H1 (cell line): ENCODE measurements around the gene HTR5A. TPM values are rescaled to one million over a fixed set of nuclear protein-coding genes. Genes with fewer than 3 reads are reported as not detected.

ENCODE experiments used
- CTCF ChIA-PET: fragments of 300-600 bp; sonication (Branson Sonifier 250); formaldehyde crosslinking; loops from one replicate; lab custom pipeline; 2021; ENCODE audit not compliant: partially characterized antibody; lab: Charles Lee
- POLR2A ChIA-PET: fragments of 300-600 bp; sonication (Branson Sonifier 250); formaldehyde crosslinking; loops from one replicate; lab custom pipeline; 2021; ENCODE audit warnings: inconsistent platforms; ENCODE audit not compliant: partially characterized antibody; lab: Charles Lee
- DNase-seq, 2 experiments: peaks; one replicate each; pipeline versions ENCODE4 v3.0.0 to v3.0.0-alpha.2; 2010 to 2022; ENCODE audit warnings: low spot score in 2 of 2, low read depth in 1 of 2, mixed read lengths in 1 of 2
- FAIRE-seq: peaks from 2 replicates; lab custom pipeline; 2011; peaks lifted over from hg19 to GRCh38; lab: Jason Lieb, UNC
- H2AFZ ChIP-seq: 2 replicates; pipeline ENCODE4 v1.8.1; 2012; ENCODE audit warnings: low read length, inconsistent platforms
- H2AK5ac ChIP-seq: 2 replicates; pipeline ENCODE4 v1.6.1; 2013; ENCODE audit warnings: low read depth, low read length
- H2BK120ac ChIP-seq: replicated peaks from 2 replicates; pipeline ENCODE3; 2013; ENCODE audit warnings: low read depth, low read length, inconsistent platforms
- H2BK12ac ChIP-seq: 2 replicates; pipeline ENCODE4 v1.6.1; 2013; ENCODE audit warnings: low read depth, low read length
- H2BK15ac ChIP-seq: 2 replicates; pipeline ENCODE4 v1.6.1; 2013; ENCODE audit warnings: low read length
- H2BK20ac ChIP-seq: 2 replicates; pipeline ENCODE4 v1.6.1; 2013; ENCODE audit warnings: low read length
- H2BK5ac ChIP-seq: 2 replicates; pipeline ENCODE4 v1.6.1; 2013; ENCODE audit warnings: low read depth, low read length
- H3K14ac ChIP-seq: 2 replicates; pipeline ENCODE4 v1.6.1; 2013; ENCODE audit warnings: inconsistent platforms; ENCODE audit not compliant: insufficient read length
- H3K18ac ChIP-seq: 2 replicates; pipeline ENCODE4 v1.6.1; 2013; ENCODE audit warnings: low read length; ENCODE audit errors: extremely low read depth
- H3K23ac ChIP-seq: 2 replicates; pipeline ENCODE4 v1.6.1; 2013; ENCODE audit warnings: inconsistent platforms; ENCODE audit not compliant: insufficient read length
- H3K23me2 ChIP-seq: 2 replicates; pipeline ENCODE4 v1.6.1; 2013; ENCODE audit warnings: low read depth, low read length
- H3K27ac ChIP-seq: 2 replicates; pipeline ENCODE4 v1.6.1; 2011; ENCODE audit warnings: low read depth, low read length, inconsistent platforms
- H3K27me3 ChIP-seq, 4 experiments: replicated peaks in 1 of 4; 1 replicate in 1 of 4; 2 replicates in 3 of 4; pipeline versions ENCODE4 v1.6.1 to v1.8.1; 2011 to 2013; ENCODE audit warnings: low read length in 3 of 4, mild to moderate bottlenecking in 3 of 4, inconsistent platforms in 2 of 4, mixed read lengths in 2 of 4, moderate library complexity in 1 of 4; ENCODE audit not compliant: control insufficient read depth in 3 of 4, insufficient read depth in 3 of 4; ENCODE audit errors: extremely low read depth in 1 of 4
- H3K36me3 ChIP-seq, 4 experiments: 2 replicates each; pipeline versions ENCODE4 v1.6.1 to v1.8.1; 2011 to 2013; ENCODE audit warnings: mild to moderate bottlenecking in 4 of 4, low read length in 3 of 4, moderate library complexity in 2 of 4, control low read depth in 1 of 4, inconsistent platforms in 1 of 4; ENCODE audit not compliant: insufficient read depth in 4 of 4, control insufficient read depth in 2 of 4
- H3K4ac ChIP-seq: replicated peaks from 2 replicates; pipeline ENCODE3; 2013; ENCODE audit warnings: low read length, low read depth, mixed read lengths, inconsistent platforms; ENCODE audit not compliant: insufficient read length
- H3K4me1 ChIP-seq, 4 experiments: replicated peaks in 1 of 4; 1 replicate in 1 of 4; 2 replicates in 3 of 4; pipeline versions ENCODE4 v1.6.1 to v1.8.1; 2011 to 2013; ENCODE audit warnings: low read length in 3 of 4, inconsistent platforms in 2 of 4, mixed read lengths in 1 of 4; ENCODE audit not compliant: insufficient read depth in 4 of 4, control insufficient read depth in 3 of 4
- H3K4me2 ChIP-seq, 2 experiments: 2 replicates each; pipeline versions ENCODE4 v1.6.1 to v1.8.1; 2011 to 2013; ENCODE audit warnings: low read depth in 2 of 2, low read length in 2 of 2, control low read depth in 1 of 2, inconsistent platforms in 1 of 2, mild to moderate bottlenecking in 1 of 2; ENCODE audit not compliant: insufficient read depth in 1 of 2
- H3K4me3 ChIP-seq, 4 experiments: fragments of 200-600, 300-600 bp in 1 of 4; sonication (generic), shearing (Covaris generic), sonication (Bioruptor Twin) in 1 of 4; 2 replicates each; pipeline versions ENCODE4 v1.5.1 to v1.8.1; 2011 to 2016; ENCODE audit warnings: low read length in 4 of 4, low read depth in 3 of 4, control low read depth in 2 of 4, inconsistent platforms in 2 of 4, mild to moderate bottlenecking in 2 of 4, mixed read lengths in 1 of 4, moderate library complexity in 1 of 4; ENCODE audit not compliant: insufficient read depth in 2 of 4; ENCODE audit errors: extremely low read depth in 1 of 4
- H3K56ac ChIP-seq: replicated peaks from 2 replicates; pipeline ENCODE3; 2013; ENCODE audit warnings: low read depth, mild to moderate bottlenecking, mixed read lengths, low read length, inconsistent platforms; ENCODE audit not compliant: insufficient read length
- H3K79me1 ChIP-seq: 2 replicates; pipeline ENCODE4 v1.6.1; 2013; ENCODE audit warnings: low read depth, low read length, control low read depth
- H3K79me2 ChIP-seq, 2 experiments: 2 replicates each; pipeline versions ENCODE4 v1.6.1 to v1.8.1; 2012 to 2013; ENCODE audit warnings: low read length in 2 of 2, mild to moderate bottlenecking in 2 of 2, inconsistent platforms in 1 of 2; ENCODE audit not compliant: insufficient read depth in 2 of 2, control insufficient read depth in 1 of 2
- H3K9ac ChIP-seq, 4 experiments: replicated peaks in 1 of 4; 1 replicate in 1 of 4; 2 replicates in 3 of 4; pipeline versions ENCODE4 v1.6.1 to v1.8.1; 2011 to 2013; ENCODE audit warnings: low read depth in 3 of 4, low read length in 3 of 4, control low read depth in 2 of 4, mild to moderate bottlenecking in 2 of 4, moderate library complexity in 2 of 4, inconsistent platforms in 1 of 4; ENCODE audit errors: extremely low read depth in 1 of 4
- H3K9me3 ChIP-seq, 2 experiments: 2 replicates each; pipeline versions ENCODE4 v1.6.1 to v1.8.1; 2012 to 2013; ENCODE audit warnings: mild to moderate bottlenecking in 2 of 2, moderate library complexity in 2 of 2, control low read depth in 1 of 2, inconsistent platforms in 1 of 2, low read depth in 1 of 2, low read length in 1 of 2, mixed read lengths in 1 of 2; ENCODE audit not compliant: insufficient read depth in 2 of 2
- H4K20me1 ChIP-seq, 2 experiments: replicated peaks in 1 of 2; 2 replicates each; pipeline versions ENCODE3 to v1.8.1; 2011 to 2013; ENCODE audit warnings: inconsistent platforms in 2 of 2, low read length in 2 of 2, mild to moderate bottlenecking in 1 of 2; ENCODE audit not compliant: insufficient read depth in 2 of 2, control insufficient read depth in 1 of 2
- H4K5ac ChIP-seq: 2 replicates; pipeline ENCODE4 v1.6.1; 2013; ENCODE audit warnings: low read length, low read depth, mixed read lengths, inconsistent platforms; ENCODE audit not compliant: insufficient read length
- H4K8ac ChIP-seq: 2 replicates; pipeline ENCODE4 v1.8.0; 2013; ENCODE audit warnings: mild to moderate bottlenecking, moderate library complexity, low read length, inconsistent platforms; ENCODE audit not compliant: insufficient read depth; ENCODE audit errors: extremely low read depth
- H4K91ac ChIP-seq: replicated peaks from 2 replicates; pipeline ENCODE3; 2013; ENCODE audit warnings: low read length, mixed read lengths, inconsistent platforms; ENCODE audit not compliant: insufficient read length
- ATF2 ChIP-seq: IDR thresholded peaks from 2 replicates; pipeline ENCODE4 v1.6.1; 2012; ENCODE audit warnings: low read length, inconsistent platforms
- CHD1 ChIP-seq: IDR thresholded peaks from 2 replicates; pipeline ENCODE4 v1.6.1; 2012; ENCODE audit warnings: low read depth, low read length, improper control_type of control experiment
- CREB1 ChIP-seq: IDR thresholded peaks from 2 replicates; pipeline ENCODE4 v1.6.1; 2012; ENCODE audit warnings: inconsistent platforms
- FOSL1 ChIP-seq: IDR thresholded peaks from 2 replicates; pipeline ENCODE4 v1.6.1; 2011; ENCODE audit warnings: mild to moderate bottlenecking, low read depth, low read length, moderate library complexity; ENCODE audit not compliant: insufficient read depth
- GTF2F1 ChIP-seq: IDR thresholded peaks from 2 replicates; pipeline ENCODE4 v1.6.1; 2012; ENCODE audit warnings: low read depth, low read length, improper control_type of control experiment, borderline replicate concordance
- KDM5A ChIP-seq: fragments of 200-600 bp; IDR thresholded peaks from 2 replicates; pipeline ENCODE4 v1.7.1; 2012; ENCODE audit warnings: mild to moderate bottlenecking, low read length, inconsistent platforms, mixed read lengths
- NRF1 ChIP-seq: IDR thresholded peaks from 2 replicates; pipeline ENCODE4 v1.6.1; 2011; ENCODE audit warnings: mild to moderate bottlenecking, low read depth, low read length, improper control_type of control experiment
- POLR2A ChIP-seq, 2 experiments: IDR thresholded peaks; 1 replicate in 1 of 2; 2 replicates in 1 of 2; pipeline ENCODE4 v1.6.1; 2011; ENCODE audit warnings: low read depth in 2 of 2, low read length in 2 of 2, mild to moderate bottlenecking in 2 of 2; ENCODE audit errors: control extremely low read depth in 1 of 2
- POLR2AphosphoS5 ChIP-seq: IDR thresholded peaks from 2 replicates; pipeline ENCODE4 v1.6.1; 2011; ENCODE audit warnings: low read depth, low read length
- RBBP5 ChIP-seq: IDR thresholded peaks from 2 replicates; pipeline ENCODE4 v1.7.1; 2012; ENCODE audit warnings: low read depth, mild to moderate bottlenecking, inconsistent platforms, low read length, moderate library complexity, borderline replicate concordance
- RFX5 ChIP-seq: IDR thresholded peaks from 2 replicates; pipeline ENCODE4 v1.6.1; 2011; ENCODE audit warnings: low read depth, low read length, improper control_type of control experiment, borderline replicate concordance
- RXRA ChIP-seq: IDR thresholded peaks from 2 replicates; pipeline ENCODE4 v1.6.1; 2011; ENCODE audit warnings: low read depth, mild to moderate bottlenecking, low read length, moderate library complexity; ENCODE audit not compliant: insufficient read depth
- SP4 ChIP-seq: IDR thresholded peaks from 2 replicates; pipeline ENCODE4 v1.6.1; 2012; ENCODE audit warnings: low read length, inconsistent platforms
- SUZ12 ChIP-seq: fragments of 200-600 bp; sonication (generic); IDR thresholded peaks from 2 replicates; pipeline ENCODE4 v1.6.1; 2012; ENCODE audit warnings: mild to moderate bottlenecking, inconsistent platforms, low read length, moderate library complexity, mixed read lengths
- TCF12 ChIP-seq: IDR thresholded peaks from 2 replicates; pipeline ENCODE4 v1.6.1; 2011; ENCODE audit warnings: low read depth, mild to moderate bottlenecking, low read length
- WGBS, 2 experiments: shearing (Covaris generic) in 1 of 2; methylation state at CpG; one replicate each; pipeline versions ENCODE4 v1.1.6 to v1.1.7; 2013 to 2015; ENCODE audit warnings: low lambda C conversion rate in 2 of 2, mixed read lengths in 2 of 2, inconsistent platforms in 1 of 2, low coverage in 1 of 2, missing lambda C conversion rate in 1 of 2; ENCODE audit not compliant: insufficient replicate concordance in 2 of 2, insufficient coverage in 1 of 2, insufficient read length in 1 of 2; ENCODE audit errors: extremely low coverage in 1 of 2, missing lambda C conversion rate in 1 of 2; 5-methylcytosine and 5-hydroxymethylcytosine counted together
- polyA plus RNA-seq, 7 experiments: library from polyadenylated mRNA; depleted of rRNA in 3 of 7; stranded (reverse) in 5 of 7; unstranded in 2 of 7; fragments of >200 nt in 5 of 7; fragments of 200-250 nt in 2 of 7; gene quantifications; 1 replicate in 5 of 7; 2 replicates in 1 of 7; 4 replicates in 1 of 7; pipeline versions ENCODE4 v1.2.1 to v1.2.3, GENCODE V29; 2011 to 2013; ENCODE audit warnings: missing spikeins in 2 of 7, mixed read lengths in 2 of 7
- total RNA-seq: library from RNA; stranded (reverse); fragmentation: NEBNext Ultra II Directional; extraction: Animal tissue kit (Norgen Biotek cat#: 25700); gene quantifications from 2 replicates; pipeline ENCODE4 v1.2.1, GENCODE V29; 2021

Gene HTR5A
- total and polyA plus RNA-seq, 2 of the 8 experiments (the other 6 are each of a cell fraction or from before 2014, with no cell fraction given) = 0.02 TPM; not detected in 1

GRCh38 chr7:155058896-155059295 is 11.2 kb upstream of the HTR5A start:
- ChIA-PET CTCF (no interaction called here), POLR2A (no interaction called here)
- FAIRE-seq = no peak
- Histone ChIP-seq H3K9ac (no peak overlapping the region), H3K18ac (no peak overlapping the region), H2BK5ac (no peak overlapping the region), H4K91ac (no peak overlapping the region), H2BK12ac (no peak overlapping the region), H3K14ac (no peak overlapping the region), H3K79me1 (no peaks in the 10 kb centered on the region), H3K27me3 (no peaks in the 10 kb centered on the region), H3K27ac (no peak overlapping the region), H2AFZ (no peak overlapping the region), H2BK20ac (no peak overlapping the region), H3K23ac (no peak overlapping the region), H3K79me2 (no peaks in the 10 kb centered on the region), H3K4me2 (no peak overlapping the region), H3K9me3 (no peaks in the 10 kb centered on the region), H4K8ac (no peak overlapping the region), H4K5ac (no peak overlapping the region), H3K4ac (no peak overlapping the region), H2BK15ac (no peak overlapping the region), H3K36me3 (no peaks in the 10 kb centered on the region), H4K20me1 (no peaks in the 10 kb centered on the region), H3K4me1 (no peaks in the 10 kb centered on the region), H3K56ac (no peak overlapping the region), H2AK5ac (no peak overlapping the region), H2BK120ac (no peak overlapping the region), H3K23me2 (no peaks in the 10 kb centered on the region), H3K4me3 (no peak overlapping the region)
- TF ChIP-seq SP4 = no peak
- no peak for TF ChIP-seq CREB1
- no peak for TF ChIP-seq RFX5
- no peak for TF ChIP-seq POLR2AphosphoS5
- TF ChIP-seq RBBP5 = no peak
- no peak for TF ChIP-seq NRF1
- no peak for TF ChIP-seq POLR2A (IDR thresholded peaks at IDR 0.05; ENCODE audit: control extremely low read depth in 1 of 2, low read depth in 2 of 2, low read length in 2 of 2)
- TF ChIP-seq KDM5A = no peak
- TF ChIP-seq ATF2 = no peak
- no peak for TF ChIP-seq SUZ12
- no peak for TF ChIP-seq RXRA
- no peak for TF ChIP-seq CHD1
- TF ChIP-seq TCF12 = no peak
- TF ChIP-seq GTF2F1 = no peak
- no peak for TF ChIP-seq FOSL1
- WGBS, 2 experiments = 97% methylated on average over 4 of the region's 4 CpGs; no CpG with 5 or more reads in 1 of the 2 experiments
- DNase-seq = no peak
